IMR-90 (cell line): ENCODE data around the gene SPATA24. TPM values are rescaled to one million over a fixed set of nuclear protein-coding genes. Genes with fewer than 3 reads are reported as not detected.

Source experiments
- ATAC-seq: fragments of 200-7000 bp; cut with Tn5 transposase; 2 replicates; pipeline ENCODE4 v1.9.1; 2020; ENCODE audit warnings: low read depth, mild to moderate bottlenecking, moderate library complexity
- BruUV-seq: library from RNA; stranded (reverse); fragments of 400-500 nt; replicated peaks from 2 replicates; lab custom pipeline; 2021; lab: Mats Ljungman, UMichigan
- CTCF ChIA-PET: fragments of 300-600 bp; formaldehyde crosslinking; extraction: SDS; loops from one replicate; lab custom pipeline; 2021; ENCODE audit warnings: antibody characterized with exemption; lab: Yijun Ruan, JAX
- POLR2A ChIA-PET: fragments of 300-600 bp; sonication (Branson Sonifier 250); formaldehyde crosslinking; loops from one replicate; lab custom pipeline; 2022; ENCODE audit warnings: antibody characterized with exemption; ENCODE audit not compliant: unreplicated experiment; lab: Charles Lee
- DNase-seq: peaks from one replicate; pipeline ENCODE4 v3.0.0; 2013
- H2AFZ ChIP-seq: replicated peaks from 2 replicates; pipeline ENCODE3; 2013; ENCODE audit warnings: low read length, mild to moderate bottlenecking; ENCODE audit not compliant: poor library complexity
- H2AK5ac ChIP-seq: 2 replicates; pipeline ENCODE4 v1.6.1; 2013; ENCODE audit warnings: low read depth, low read length, inconsistent platforms
- H2AK9ac ChIP-seq: replicated peaks from 2 replicates; pipeline ENCODE3; 2013; ENCODE audit warnings: mild to moderate bottlenecking, low read depth, low read length, moderate library complexity; ENCODE audit not compliant: poor library complexity
- H2BK120ac ChIP-seq: 2 replicates; pipeline ENCODE4 v1.6.1; 2013; ENCODE audit warnings: low read depth, low read length, inconsistent platforms
- H2BK15ac ChIP-seq: 3 replicates; pipeline ENCODE4 v1.6.1; 2013; ENCODE audit warnings: low read depth, low read length, inconsistent platforms
- H2BK20ac ChIP-seq: 2 replicates; pipeline ENCODE4 v1.6.1; 2013; ENCODE audit warnings: low read depth, mild to moderate bottlenecking, inconsistent platforms, low read length, moderate library complexity
- H2BK5ac ChIP-seq: 2 replicates; pipeline ENCODE4 v1.6.1; 2013; ENCODE audit warnings: mild to moderate bottlenecking, low read depth, low read length, inconsistent platforms; ENCODE audit not compliant: poor library complexity, severe bottlenecking
- H3K14ac ChIP-seq: replicated peaks from 2 replicates; pipeline ENCODE4 v1.6.1; 2013; ENCODE audit warnings: low read depth, low read length, inconsistent platforms
- H3K18ac ChIP-seq: 2 replicates; pipeline ENCODE4 v1.6.1; 2013; ENCODE audit warnings: low read depth, low read length, control low read depth
- H3K23ac ChIP-seq: 2 replicates; pipeline ENCODE4 v1.6.1; 2013; ENCODE audit warnings: low read depth, low read length, inconsistent platforms
- H3K27ac ChIP-seq: 2 replicates; pipeline ENCODE4 v1.5.1; 2013; ENCODE audit warnings: mild to moderate bottlenecking, control low read depth, low read length; ENCODE audit not compliant: insufficient read depth
- H3K27me3 ChIP-seq: 2 replicates; pipeline ENCODE4 v1.6.1; 2013; ENCODE audit warnings: low read length; ENCODE audit not compliant: control insufficient read depth, insufficient read depth
- H3K36me3 ChIP-seq: 2 replicates; pipeline ENCODE4 v1.6.1; 2013; ENCODE audit warnings: low read length, mixed read lengths; ENCODE audit not compliant: control insufficient read depth, insufficient read depth
- H3K4ac ChIP-seq: 2 replicates; pipeline ENCODE4 v1.6.1; 2013; ENCODE audit warnings: low read depth, low read length, inconsistent platforms
- H3K4me1 ChIP-seq: 2 replicates; pipeline ENCODE4 v1.6.1; 2013; ENCODE audit warnings: low read length, mixed read lengths; ENCODE audit not compliant: control insufficient read depth, insufficient read depth
- H3K4me2 ChIP-seq: 2 replicates; pipeline ENCODE4 v1.6.1; 2013; ENCODE audit warnings: low read depth, mild to moderate bottlenecking, control low read depth, low read length, moderate library complexity
- H3K4me3 ChIP-seq: 2 replicates; pipeline ENCODE4 v1.5.1; 2013; ENCODE audit warnings: low read depth, mild to moderate bottlenecking, control low read depth, low read length, moderate library complexity; ENCODE audit not compliant: insufficient read depth
- H3K56ac ChIP-seq: 2 replicates; pipeline ENCODE4 v1.6.1; 2013; ENCODE audit warnings: low read length, inconsistent platforms; ENCODE audit not compliant: insufficient read depth; ENCODE audit errors: extremely low read depth
- H3K79me1 ChIP-seq, 2 experiments: 2 replicates each; pipeline ENCODE4 v1.6.1; 2013; ENCODE audit warnings: low read length in 2 of 2, inconsistent platforms in 1 of 2, low read depth in 1 of 2
- H3K9ac ChIP-seq: 2 replicates; pipeline ENCODE4 v1.6.1; 2013; ENCODE audit warnings: low read depth, low read length, control low read depth
- H3K9me1 ChIP-seq: 2 replicates; pipeline ENCODE4 v1.6.1; 2013; ENCODE audit warnings: low read length, inconsistent platforms; ENCODE audit not compliant: insufficient read depth
- H3K9me3 ChIP-seq: 2 replicates; pipeline ENCODE4 v1.6.1; 2013; ENCODE audit warnings: low read length; ENCODE audit not compliant: control insufficient read depth, insufficient read depth
- H4K20me1 ChIP-seq: 2 replicates; pipeline ENCODE4 v1.6.1; 2013; ENCODE audit warnings: low read length, inconsistent platforms; ENCODE audit not compliant: insufficient read depth
- H4K5ac ChIP-seq: 2 replicates; pipeline ENCODE4 v1.6.1; 2013; ENCODE audit warnings: mild to moderate bottlenecking, low read depth, low read length, control low read depth
- H4K8ac ChIP-seq, 2 experiments: 2 replicates each; pipeline ENCODE4 v1.6.1; 2013; ENCODE audit warnings: low read depth in 2 of 2, low read length in 2 of 2, control low read depth in 1 of 2, inconsistent platforms in 1 of 2
- H4K91ac ChIP-seq: 2 replicates; pipeline ENCODE4 v1.6.1; 2013; ENCODE audit warnings: low read depth, low read length, inconsistent platforms; ENCODE audit not compliant: insufficient read depth
- BHLHE40 ChIP-seq: fragments of 150-350 bp; IDR thresholded peaks from 2 replicates; pipeline ENCODE4 v1.6.1; 2016; ENCODE audit warnings: mild to moderate bottlenecking, low read depth, low read length
- CEBPB ChIP-seq: IDR thresholded peaks from 2 replicates; pipeline ENCODE4 v1.6.1; 2012; ENCODE audit warnings: low read depth, low read length, improper control_type of control experiment
- CHD1 ChIP-seq: IDR thresholded peaks from 2 replicates; pipeline ENCODE4 v1.6.1; 2012; ENCODE audit warnings: low read depth, low read length, improper control_type of control experiment
- FOS ChIP-seq: fragments of 150-350 bp; IDR thresholded peaks from 2 replicates; pipeline ENCODE4 v1.6.1; 2016; ENCODE audit warnings: low read depth, low read length
- MAFK ChIP-seq: IDR thresholded peaks from 2 replicates; pipeline ENCODE4 v1.6.1; 2012; ENCODE audit warnings: low read depth, low read length, improper control_type of control experiment
- MAZ ChIP-seq: IDR thresholded peaks from 2 replicates; pipeline ENCODE4 v1.6.1; 2012; ENCODE audit warnings: low read depth, mild to moderate bottlenecking, low read length, improper control_type of control experiment, moderate library complexity, borderline replicate concordance
- MXI1 ChIP-seq: IDR thresholded peaks from 2 replicates; pipeline ENCODE4 v1.6.1; 2012; ENCODE audit warnings: low read depth, mild to moderate bottlenecking, low read length, moderate library complexity, borderline replicate concordance
- NFE2L2 ChIP-seq: fragments of 150-350 bp; IDR thresholded peaks from 2 replicates; pipeline ENCODE4 v1.6.1; 2016; ENCODE audit warnings: low read depth, mild to moderate bottlenecking, low read length
- POLR2A ChIP-seq: IDR thresholded peaks from 2 replicates; pipeline ENCODE4 v1.6.1; 2012; ENCODE audit warnings: mild to moderate bottlenecking, low read depth, low read length
- RAD21 ChIP-seq: IDR thresholded peaks from 2 replicates; pipeline ENCODE4 v1.6.1; 2012; ENCODE audit warnings: low read length, improper control_type of control experiment
- RCOR1 ChIP-seq: IDR thresholded peaks from 2 replicates; pipeline ENCODE4 v1.6.1; 2012; ENCODE audit warnings: mild to moderate bottlenecking, low read length, improper control_type of control experiment; ENCODE audit not compliant: insufficient replicate concordance
- RFX5 ChIP-seq: IDR thresholded peaks from 2 replicates; pipeline ENCODE4 v1.8.0; 2012; ENCODE audit warnings: low read depth, mild to moderate bottlenecking, low read length, moderate library complexity
- SMC3 ChIP-seq: fragments of 150-350 bp; IDR thresholded peaks from 2 replicates; pipeline ENCODE4 v1.6.1; 2016; ENCODE audit warnings: low read depth, mild to moderate bottlenecking, antibody characterized with exemption, low read length, moderate library complexity
- WGBS, 2 experiments: methylation state at CpG; one replicate each; pipeline versions ENCODE4 v1.1.5 to v1.1.7; 2013; ENCODE audit warnings: missing lambda C conversion rate in 2 of 2; ENCODE audit not compliant: insufficient read length in 1 of 2; ENCODE audit errors: extremely low coverage in 2 of 2; 5-methylcytosine and 5-hydroxymethylcytosine counted together
- dilution Hi-C: fragments of 300-500 bp; cut with HindIII; formaldehyde crosslinking; loops from one replicate; pipeline ENCODE4 v1.14.3; 2018; ENCODE audit warnings: low sequenced_read_pairs; ENCODE audit not compliant: unreplicated experiment
- in situ Hi-C: fragments of 300-500 bp; cut with MboI; formaldehyde crosslinking; loops from 3 replicates; pipeline ENCODE4 v1.14.3; 2019; ENCODE audit warnings: low sequenced_read_pairs, inconsistent platforms, mixed read lengths
- intact Hi-C: fragments of 100-400 bp; cut with micrococcal nuclease; formaldehyde crosslinking; loops from 2 replicates; pipeline ENCODE4 v1.10.0; 2022
- polyA plus RNA-seq, 3 experiments: library from polyadenylated mRNA; depleted of rRNA; stranded (reverse); fragments of >200 nt; gene quantifications; 2 replicates each; pipeline ENCODE4 v1.2.3, GENCODE V29; 2012; ENCODE audit warnings: low replicate concordance in 1 of 3
- total RNA-seq: library from RNA; depleted of rRNA; stranded (reverse); fragments of >200 nt; gene quantifications from 2 replicates; pipeline ENCODE4 v1.2.3, GENCODE V29; 2012
- TF ChIP-seq, protein P1 (sequence below): fragments of 150-350 bp; IDR thresholded peaks from 2 replicates; pipeline ENCODE4 v1.6.1; 2016; ENCODE audit warnings: low read depth, mild to moderate bottlenecking, low read length, moderate library complexity, borderline replicate concordance
- TF ChIP-seq, protein P2 (sequence below): conservative IDR thresholded peaks from 2 replicates; pipeline ENCODE4 v1.5.1; 2012; ENCODE audit warnings: mild to moderate bottlenecking, low read depth, low read length, improper control_type of control experiment
- TF ChIP-seq, protein P3 (sequence below): fragments of 150-350 bp; IDR thresholded peaks from 2 replicates; pipeline ENCODE4 v1.6.1; 2017; ENCODE audit warnings: mild to moderate bottlenecking, antibody characterized with exemption, low read length, low read depth

Gene SPATA24
- total and polyA plus RNA-seq, 2 of the 4 experiments (the other 2 are of a cell fraction) = 4.1 to 4.3 TPM

DNA sequence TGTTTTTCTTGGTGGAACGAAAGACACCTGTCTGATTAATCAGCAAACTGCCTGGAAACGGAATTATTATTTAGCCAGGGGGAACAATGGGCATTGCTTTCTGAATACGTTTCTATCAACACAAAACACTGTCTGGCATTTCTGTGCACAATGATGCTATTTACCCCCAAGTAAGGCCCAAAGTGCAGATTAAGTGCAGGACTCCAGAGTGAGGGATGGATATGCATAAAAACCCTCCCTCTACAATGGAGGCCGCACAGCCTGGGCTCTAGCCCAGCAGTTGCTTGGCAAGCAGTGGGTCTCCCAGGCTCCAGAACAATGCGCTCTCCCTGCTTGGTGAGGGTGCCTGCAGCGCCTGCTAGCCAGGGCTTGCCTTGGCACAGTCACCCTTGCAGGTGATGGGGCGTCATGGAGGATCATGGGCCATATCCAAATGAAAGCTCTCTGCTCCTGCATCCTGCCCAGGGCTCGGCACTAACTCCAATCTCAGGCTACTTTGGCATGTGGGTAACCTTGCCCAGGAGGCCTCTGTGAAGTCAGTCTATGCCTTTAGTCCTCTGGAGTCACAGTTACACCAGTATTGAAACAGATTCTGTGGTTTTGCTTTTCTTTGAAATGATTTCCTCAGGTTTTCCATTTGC, 11.5 kb upstream of the SPATA24 start:
- dilution Hi-C loops (loop anchor here (25.0 kb wide), 1 partner anchor 97 kb away; no protein-coding TSS in a partner anchor), intact Hi-C loops (no loop called here), in situ Hi-C loops (no loop called here)
- no peaks in the 10 kb centered on the region for H3K27me3 ChIP-seq
- H3K4me2 ChIP-seq = no peak overlapping the region
- no peak overlapping the region for H3K27ac ChIP-seq
- no peaks in the 10 kb centered on the region for H3K79me1 ChIP-seq
- H3K9me1 ChIP-seq = no peaks in the 10 kb centered on the region
- no peak overlapping the region for H2AK5ac ChIP-seq
- H3K4me3 ChIP-seq = no peak overlapping the region
- BruUV-seq = no TSS peak
- no peak for ATAC-seq
- DNase-seq = no peak
- ChIA-PET POLR2A (no interaction called here), CTCF (no interaction called here)
- no peak overlapping the region for H3K56ac ChIP-seq
- no peak overlapping the region for H2BK5ac ChIP-seq
- no peak for TF ChIP-seq RAD21
- TF ChIP-seq, protein P1, sequence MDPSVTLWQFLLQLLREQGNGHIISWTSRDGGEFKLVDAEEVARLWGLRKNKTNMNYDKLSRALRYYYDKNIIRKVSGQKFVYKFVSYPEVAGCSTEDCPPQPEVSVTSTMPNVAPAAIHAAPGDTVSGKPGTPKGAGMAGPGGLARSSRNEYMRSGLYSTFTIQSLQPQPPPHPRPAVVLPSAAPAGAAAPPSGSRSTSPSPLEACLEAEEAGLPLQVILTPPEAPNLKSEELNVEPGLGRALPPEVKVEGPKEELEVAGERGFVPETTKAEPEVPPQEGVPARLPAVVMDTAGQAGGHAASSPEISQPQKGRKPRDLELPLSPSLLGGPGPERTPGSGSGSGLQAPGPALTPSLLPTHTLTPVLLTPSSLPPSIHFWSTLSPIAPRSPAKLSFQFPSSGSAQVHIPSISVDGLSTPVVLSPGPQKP = no peak
- no peak for TF ChIP-seq BHLHE40
- no peak for TF ChIP-seq SMC3
- no peak for TF ChIP-seq RFX5
- TF ChIP-seq CEBPB = no peak
- TF ChIP-seq MAFK = no peak
- TF ChIP-seq FOS = no peak
- no peak for TF ChIP-seq NFE2L2
- TF ChIP-seq RCOR1 = no peak
- TF ChIP-seq, protein P2, sequence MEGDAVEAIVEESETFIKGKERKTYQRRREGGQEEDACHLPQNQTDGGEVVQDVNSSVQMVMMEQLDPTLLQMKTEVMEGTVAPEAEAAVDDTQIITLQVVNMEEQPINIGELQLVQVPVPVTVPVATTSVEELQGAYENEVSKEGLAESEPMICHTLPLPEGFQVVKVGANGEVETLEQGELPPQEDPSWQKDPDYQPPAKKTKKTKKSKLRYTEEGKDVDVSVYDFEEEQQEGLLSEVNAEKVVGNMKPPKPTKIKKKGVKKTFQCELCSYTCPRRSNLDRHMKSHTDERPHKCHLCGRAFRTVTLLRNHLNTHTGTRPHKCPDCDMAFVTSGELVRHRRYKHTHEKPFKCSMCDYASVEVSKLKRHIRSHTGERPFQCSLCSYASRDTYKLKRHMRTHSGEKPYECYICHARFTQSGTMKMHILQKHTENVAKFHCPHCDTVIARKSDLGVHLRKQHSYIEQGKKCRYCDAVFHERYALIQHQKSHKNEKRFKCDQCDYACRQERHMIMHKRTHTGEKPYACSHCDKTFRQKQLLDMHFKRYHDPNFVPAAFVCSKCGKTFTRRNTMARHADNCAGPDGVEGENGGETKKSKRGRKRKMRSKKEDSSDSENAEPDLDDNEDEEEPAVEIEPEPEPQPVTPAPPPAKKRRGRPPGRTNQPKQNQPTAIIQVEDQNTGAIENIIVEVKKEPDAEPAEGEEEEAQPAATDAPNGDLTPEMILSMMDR = no peak
- no peak for TF ChIP-seq POLR2A
- TF ChIP-seq MAZ = no peak
- TF ChIP-seq, protein P3, sequence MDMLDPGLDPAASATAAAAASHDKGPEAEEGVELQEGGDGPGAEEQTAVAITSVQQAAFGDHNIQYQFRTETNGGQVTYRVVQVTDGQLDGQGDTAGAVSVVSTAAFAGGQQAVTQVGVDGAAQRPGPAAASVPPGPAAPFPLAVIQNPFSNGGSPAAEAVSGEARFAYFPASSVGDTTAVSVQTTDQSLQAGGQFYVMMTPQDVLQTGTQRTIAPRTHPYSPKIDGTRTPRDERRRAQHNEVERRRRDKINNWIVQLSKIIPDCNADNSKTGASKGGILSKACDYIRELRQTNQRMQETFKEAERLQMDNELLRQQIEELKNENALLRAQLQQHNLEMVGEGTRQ = no peak
- TF ChIP-seq MXI1 = no peak
- no peak for TF ChIP-seq CHD1
- H3K4me1 ChIP-seq = peaks cover 7% of the 10 kb centered on the region; the same call in 1 of the 2 replicates
- H4K5ac ChIP-seq = no peak overlapping the region
- H2BK15ac ChIP-seq = no peak overlapping the region
- no peak overlapping the region for H2AFZ ChIP-seq
- no peaks in the 10 kb centered on the region for H3K9me3 ChIP-seq
- no peak overlapping the region for H4K8ac ChIP-seq
- 100% methylated on average over 1 of the region's 8 CpGs; no CpG with 5 or more reads in 1 of the 2 experiments for WGBS, 2 experiments
- H3K18ac ChIP-seq = no peak overlapping the region
- no peak overlapping the region for H2BK120ac ChIP-seq
- no peak overlapping the region for H3K9ac ChIP-seq
- no peak overlapping the region for H2BK20ac ChIP-seq
- no peak overlapping the region for H2AK9ac ChIP-seq
- H3K23ac ChIP-seq = no peak overlapping the region
- no peak overlapping the region for H3K4ac ChIP-seq
- H3K36me3 ChIP-seq = peaks cover 21% of the 10 kb centered on the region
- no peak overlapping the region for H3K14ac ChIP-seq
- H4K91ac ChIP-seq = no peak overlapping the region
- H4K20me1 ChIP-seq = no peaks in the 10 kb centered on the region
